HG03060 (cell line): ENCODE results near the gene NAA35.
A peak's percentile ranks its signal among the peaks of the same experiment; 100 is the strongest.
"Not testable (repeated sequence)": the region's sequence is repeated elsewhere in the genome, so short reads cannot be mapped to it uniquely, and the experiment has no call there.

ENCODE experiments used
- ATAC-seq: cut with Tn5 transposase; IDR thresholded peaks from one replicate; pipeline ENCODE4 v1.9.1; 2021; ENCODE audit warnings: low read depth, moderate number of reproducible peaks; ENCODE audit not compliant: unreplicated experiment

NAA35 gene

DNA sequence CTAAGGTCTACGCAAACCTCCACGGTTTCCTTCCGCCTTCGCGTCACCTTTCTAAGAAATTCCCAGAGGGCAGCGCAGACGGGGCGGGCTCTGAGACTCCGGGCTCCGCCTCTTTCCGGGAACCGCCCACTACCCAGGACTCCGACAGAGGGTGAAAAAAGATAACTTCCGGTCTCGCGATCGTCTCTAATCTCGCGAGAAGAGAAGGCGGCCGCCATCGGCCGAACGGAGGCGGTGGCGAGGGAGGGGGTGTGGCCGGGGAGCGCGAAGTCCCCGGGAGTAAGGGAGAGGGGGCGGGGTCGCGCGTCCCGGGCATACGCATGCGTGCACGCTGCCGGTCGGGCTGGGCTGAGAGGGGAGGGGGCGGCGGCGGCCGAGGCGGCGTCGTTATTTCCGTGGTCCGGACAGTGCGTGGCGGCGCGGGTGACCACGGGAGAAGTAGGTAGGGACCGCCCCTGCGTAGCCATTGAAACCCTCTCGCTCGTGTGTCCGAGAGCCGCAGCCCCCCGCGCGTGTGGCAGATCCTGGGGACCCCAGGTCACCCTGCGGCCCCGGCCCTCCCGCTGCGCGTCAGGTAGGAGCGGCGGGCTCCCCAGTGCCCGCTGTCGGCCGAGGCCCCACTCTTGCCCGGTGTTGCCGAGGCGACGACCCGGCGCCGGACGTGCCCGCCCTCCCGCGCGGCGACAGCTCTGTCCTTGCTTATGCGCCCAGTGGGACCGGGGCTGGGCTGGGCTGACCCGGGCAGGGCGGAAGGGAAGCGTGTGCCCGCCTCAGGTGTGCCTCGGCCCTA is at the start of gene NAA35:
NAA35 (plus strand) TSS at position 315 of the 790 bp plus-strand sequence. CDS start 1,014 bp downstream, outside the sequence.
- peak; percentile 93 for ATAC-seq

DNA sequence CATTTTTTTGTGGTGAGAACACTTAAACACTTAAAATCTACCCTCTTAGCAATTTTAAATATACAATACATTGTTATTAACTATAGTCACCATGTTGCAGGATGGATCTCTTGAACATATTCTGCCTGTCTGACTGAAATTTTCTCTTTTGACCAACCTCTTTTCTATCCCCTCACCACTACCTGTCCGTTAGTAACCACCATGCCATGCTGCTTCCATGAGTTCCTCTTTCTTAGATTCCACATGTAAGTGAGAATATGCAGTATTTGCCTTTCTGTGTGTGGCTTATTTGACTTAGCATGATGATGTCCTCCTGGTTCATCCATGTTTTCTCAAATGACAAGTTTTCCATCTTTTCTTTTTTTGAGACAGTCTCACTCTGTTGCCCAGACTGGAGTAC is 48.5 kb upstream of the NAA35 start:
- no peak for ATAC-seq

DNA sequence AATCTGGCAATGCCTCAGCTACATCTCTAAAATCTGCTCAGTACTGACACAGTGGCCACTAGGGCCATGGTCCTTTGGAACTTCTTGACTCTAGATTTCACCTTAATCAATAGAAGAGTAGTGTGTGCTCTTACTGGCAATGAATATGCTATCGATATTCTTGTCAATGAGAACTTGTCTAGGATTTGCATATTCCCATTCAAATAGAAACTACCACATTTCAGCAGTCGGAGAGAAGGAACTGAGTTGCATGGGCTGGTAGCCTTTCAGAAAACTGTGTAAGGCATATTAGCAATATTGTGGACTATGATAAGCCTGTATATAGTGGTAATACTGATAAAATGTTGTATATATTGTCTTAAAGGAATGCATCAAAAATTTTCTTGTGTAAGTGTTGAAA is 45.3 kb upstream of the NAA35 start:
- peak; percentile 79 for ATAC-seq

GRCh38 chr9:85897848-85898247 is 43.1 kb upstream of the NAA35 start:
- ATAC-seq: no peak

- no peak for ATAC-seq
These were observed 42.6 kb upstream of the NAA35 start for GRCh38 chr9:85898332-85898731.

GRCh38 chr9:85899388-85899787 is 41.6 kb upstream of the NAA35 start:
- ATAC-seq: no peak

GRCh38 chr9:85900504-85901201 is 40.3 kb upstream of the NAA35 start:
- no peak for ATAC-seq

- ATAC-seq: no peak
These were observed 36.0 kb upstream of the NAA35 start for GRCh38 chr9:85904975-85905374.

DNA sequence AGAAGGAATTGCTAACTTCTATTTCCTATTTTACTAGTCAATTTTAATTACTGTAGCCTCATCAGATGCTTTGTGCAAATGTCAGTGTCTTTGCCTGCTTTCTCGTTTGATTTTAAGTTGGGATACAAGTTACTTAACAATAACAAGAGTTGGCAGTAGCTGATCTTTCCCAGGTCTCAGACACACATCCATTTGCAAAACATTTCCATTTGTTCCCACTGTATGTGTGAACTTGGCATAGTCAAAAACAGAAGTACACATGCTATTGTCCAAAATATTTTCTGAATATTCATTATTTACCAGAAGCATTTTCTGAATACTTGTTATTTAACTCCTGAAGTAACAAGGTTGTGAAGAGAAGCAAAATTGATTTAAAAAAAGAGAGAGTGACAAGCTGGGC is 35.0 kb upstream of the NAA35 start:
- no peak for ATAC-seq

GRCh38 chr9:85909390-85909789 is 31.6 kb upstream of the NAA35 start:
- ATAC-seq: no peak

DNA sequence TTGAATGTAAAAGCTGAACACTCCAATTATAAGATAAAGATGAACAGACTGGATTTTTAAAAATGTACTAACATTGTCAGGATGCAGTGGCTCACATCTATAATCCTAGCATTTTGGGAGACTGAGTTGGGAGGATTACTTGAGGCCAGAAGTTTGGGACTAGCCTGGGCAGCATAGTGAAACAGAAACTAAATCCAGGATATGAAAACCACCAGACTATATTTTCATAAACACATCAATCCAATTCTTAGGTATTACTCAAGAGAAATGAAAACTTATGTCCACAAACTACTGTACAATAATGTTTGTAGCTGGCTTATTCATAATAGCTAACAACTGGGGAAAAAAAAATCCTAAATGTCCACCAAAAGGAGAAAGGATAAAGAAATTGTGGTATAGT is 26.8 kb upstream of the NAA35 start:
- no peak for ATAC-seq

GRCh38 chr9:85917756-85918155 is 23.2 kb upstream of the NAA35 start:
- no peak for ATAC-seq

DNA sequence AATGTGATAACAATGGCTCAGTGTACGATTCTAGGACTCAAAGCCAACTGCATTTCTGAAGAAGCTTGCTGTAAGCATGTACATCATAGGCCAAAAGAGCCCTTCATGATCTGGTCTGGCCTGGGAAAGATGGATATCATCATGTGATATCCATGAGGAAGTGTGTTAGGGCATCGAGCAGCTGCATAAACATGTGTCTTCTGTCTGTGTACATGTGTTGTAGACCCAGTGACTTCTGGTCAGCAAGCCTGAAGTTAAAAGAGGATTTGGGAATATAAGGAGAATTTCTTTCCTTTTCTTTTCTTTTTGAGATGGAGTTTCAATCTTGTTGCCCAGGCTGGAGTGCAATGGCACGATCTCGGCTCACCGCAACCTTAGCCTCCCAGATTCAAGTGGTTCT is 15.5 kb upstream of the NAA35 start:
- ATAC-seq: no peak

GRCh38 chr9:85927076-85927475 is 13.9 kb upstream of the NAA35 start:
- no peak for ATAC-seq

GRCh38 chr9:85931495-85931894 is 9.5 kb upstream of the NAA35 start:
- no peak for ATAC-seq

- ATAC-seq: not testable (repeated sequence)
These were observed 5.0 kb upstream of the NAA35 start for GRCh38 chr9:85935950-85936349.

GRCh38 chr9:85940275-85940831 is 593 bp upstream of the NAA35 start:
- no peak for ATAC-seq

- ATAC-seq: no peak
These were observed 635 bp downstream of the NAA35 start for GRCh38 chr9:85941622-85941940.

GRCh38 chr9:85941966-85942912 is 1.3 kb downstream of the NAA35 start:
- no peak for ATAC-seq

GRCh38 chr9:85942913-85943709 is 2.2 kb downstream of the NAA35 start:
- no peak for ATAC-seq
